Ureter (tissue), 1 donor: Measurements from ENCODE around the gene KIF4B. TPM values are rescaled to one million over a fixed set of nuclear protein-coding genes. Genes with fewer than 3 reads are reported as not detected.
"Not testable (repeated sequence)": the region's sequence is repeated elsewhere in the genome, so short reads cannot be mapped to it uniquely, and the experiment has no call there.

Source experiments
- DNase-seq: peaks from one replicate; pipeline ENCODE4 v3.0.0-alpha.2; 2020; ENCODE audit warnings: low spot score
- total RNA-seq: library from RNA; stranded (reverse); gene quantifications from one replicate; pipeline ENCODE4 v1.2.4, GENCODE V29; 2023
- donor health status: DM: yes; HTN: yes; CAD: no.

KIF4B gene
- total RNA-seq, 1 donor from 2014 or later: not detected

GRCh38 chr5:155008669-155009068 is 4.9 kb upstream of the KIF4B start:
- no peak for DNase-seq

GRCh38 chr5:155010881-155011280 is 2.7 kb upstream of the KIF4B start:
- no peak for DNase-seq

GRCh38 chr5:155015239-155015638 is 1.7 kb downstream of the KIF4B start:
- DNase-seq: no peak

GRCh38 chr5:155017610-155018009 is 4.1 kb downstream of the KIF4B start:
- DNase-seq: no peak

- no peak for DNase-seq
Measured at GRCh38 chr5:155019601-155020226, 6.2 kb downstream of the KIF4B start.

- no peak for DNase-seq
Measured at GRCh38 chr5:155021842-155022241, 8.3 kb downstream of the KIF4B start.

GRCh38 chr5:155023320-155023719 is 9.8 kb downstream of the KIF4B start:
- no peak for DNase-seq

GRCh38 chr5:155024015-155024414 is 10.5 kb downstream of the KIF4B start:
- DNase-seq: no peak

- DNase-seq: no peak
Measured at GRCh38 chr5:155025895-155026294, 12.3 kb downstream of the KIF4B start.

- DNase-seq: no peak
Measured at GRCh38 chr5:155027993-155028629, 14.6 kb downstream of the KIF4B start.

GRCh38 chr5:155029240-155029639 is 15.7 kb downstream of the KIF4B start:
- DNase-seq: no peak

- DNase-seq: not testable (repeated sequence)
Measured at GRCh38 chr5:155034145-155034744, 20.7 kb downstream of the KIF4B start.

GRCh38 chr5:155035087-155035486 is 21.5 kb downstream of the KIF4B start:
- DNase-seq: not testable (repeated sequence)

GRCh38 chr5:155040984-155041653 is 27.6 kb downstream of the KIF4B start:
- DNase-seq: no peak

GRCh38 chr5:155044591-155044990 is 31.0 kb downstream of the KIF4B start:
- DNase-seq: no peak

- no peak for DNase-seq
Measured at GRCh38 chr5:155046591-155046990, 33.0 kb downstream of the KIF4B start.

- DNase-seq: no peak
Measured at GRCh38 chr5:155047818-155048217, 34.3 kb downstream of the KIF4B start.

GRCh38 chr5:155049569-155050383 is 36.2 kb downstream of the KIF4B start:
- no peak for DNase-seq

GRCh38 chr5:155050384-155051019 is 36.9 kb downstream of the KIF4B start:
- no peak for DNase-seq

- no peak for DNase-seq
Measured at GRCh38 chr5:155052532-155052931, 39.0 kb downstream of the KIF4B start.

GRCh38 chr5:155053501-155053900 is 39.9 kb downstream of the KIF4B start:
- DNase-seq: no peak
